ENCODE data around the gene GFPT2.
"Not testable (repeated sequence)": the region's sequence is repeated elsewhere in the genome, so short reads cannot be mapped to it uniquely, and the experiment has no call there.

GFPT2 gene

GRCh38 chr5:180304016-180304292 lies 49.2 kb downstream of the GFPT2 start:
- DNase-seq (ENCODE audit: low spot score) = no peak

GRCh38 chr5:180303226-180304015 lies 49.7 kb downstream of the GFPT2 start:
- no peak for DNase-seq (ENCODE audit: low spot score)

- DNase-seq (ENCODE audit: low spot score) = no peak
Measured at GRCh38 chr5:180302256-180302655, 50.9 kb downstream of the GFPT2 start.

- no peak for DNase-seq (ENCODE audit: low spot score)
Measured at GRCh38 chr5:180301253-180301652, 51.9 kb downstream of the GFPT2 start.

- DNase-seq (ENCODE audit: low spot score) = no peak
Measured at GRCh38 chr5:180299526-180299925, 53.6 kb downstream of the GFPT2 start.

GRCh38 chr5:180299014-180299413 lies 54.1 kb downstream of the GFPT2 start:
- DNase-seq (ENCODE audit: low spot score) = not testable (repeated sequence)

GRCh38 chr5:180297587-180298282 lies 55.4 kb downstream of the GFPT2 start:
- DNase-seq (ENCODE audit: low spot score) = no peak

- DNase-seq (ENCODE audit: low spot score) = no peak
Measured at GRCh38 chr5:180296771-180297170, 56.4 kb downstream of the GFPT2 start.

GRCh38 chr5:180294913-180295555 lies 58.1 kb downstream of the GFPT2 start:
- no peak for DNase-seq (ENCODE audit: low spot score)

- DNase-seq (ENCODE audit: low spot score) = no peak
Measured at GRCh38 chr5:180294411-180294810, 58.7 kb downstream of the GFPT2 start.

- DNase-seq (ENCODE audit: low spot score) = peak; percentile 85
Measured at GRCh38 chr5:180291943-180292831, 60.9 kb downstream of the GFPT2 start, which contains the start of gene MAPK9. MAPK9 (minus strand) TSS chr5:180292083; CDS start chr5:180280561, 11,522 bp downstream.

GRCh38 chr5:180291234-180291940 lies 61.7 kb downstream of the GFPT2 start:
- no peak for DNase-seq (ENCODE audit: low spot score)

- DNase-seq (ENCODE audit: low spot score) = no peak
Measured at GRCh38 chr5:180290568-180291233, 62.4 kb downstream of the GFPT2 start.

- DNase-seq (ENCODE audit: low spot score) = no peak
Measured at GRCh38 chr5:180289966-180290365, 63.2 kb downstream of the GFPT2 start.

- no peak for DNase-seq (ENCODE audit: low spot score)
Measured at GRCh38 chr5:180289433-180289832, 63.7 kb downstream of the GFPT2 start.

GRCh38 chr5:180287868-180288267 lies 65.3 kb downstream of the GFPT2 start:
- DNase-seq (ENCODE audit: low spot score) = no peak

- DNase-seq (ENCODE audit: low spot score) = no peak
Measured at GRCh38 chr5:180287404-180287803, 65.7 kb downstream of the GFPT2 start.

- no peak for DNase-seq (ENCODE audit: low spot score)
Measured at GRCh38 chr5:180284149-180284548, 69.0 kb downstream of the GFPT2 start.

- no peak for DNase-seq (ENCODE audit: low spot score)
Measured at GRCh38 chr5:180283026-180283615, 70.0 kb downstream of the GFPT2 start.

- no peak for DNase-seq (ENCODE audit: low spot score)
Measured at GRCh38 chr5:180282281-180282680, 70.9 kb downstream of the GFPT2 start.

GRCh38 chr5:180281706-180282105 lies 71.4 kb downstream of the GFPT2 start:
- DNase-seq (ENCODE audit: low spot score) = no peak
